GM12865 (cell line): ENCODE data around the gene LRP1-AS.
A peak's percentile ranks its signal among the peaks of the same experiment; 100 is the strongest.

ENCODE experiments used
- DNase-seq: peaks from one replicate; pipeline ENCODE4 v3.0.0; 2010; ENCODE audit warnings: low read depth
- H3K4me3 ChIP-seq: 2 replicates; pipeline ENCODE4 v1.5.1; 2011; ENCODE audit warnings: mild to moderate bottlenecking, low read depth, low read length, control low read depth
- CTCF ChIP-seq: IDR thresholded peaks from 2 replicates; pipeline ENCODE4 v1.5.1; 2011; ENCODE audit warnings: low read length, control low read depth, low read depth, inconsistent platforms; ENCODE audit not compliant: insufficient read depth; ENCODE audit errors: missing control alignments

The LRP1-AS gene

DNA sequence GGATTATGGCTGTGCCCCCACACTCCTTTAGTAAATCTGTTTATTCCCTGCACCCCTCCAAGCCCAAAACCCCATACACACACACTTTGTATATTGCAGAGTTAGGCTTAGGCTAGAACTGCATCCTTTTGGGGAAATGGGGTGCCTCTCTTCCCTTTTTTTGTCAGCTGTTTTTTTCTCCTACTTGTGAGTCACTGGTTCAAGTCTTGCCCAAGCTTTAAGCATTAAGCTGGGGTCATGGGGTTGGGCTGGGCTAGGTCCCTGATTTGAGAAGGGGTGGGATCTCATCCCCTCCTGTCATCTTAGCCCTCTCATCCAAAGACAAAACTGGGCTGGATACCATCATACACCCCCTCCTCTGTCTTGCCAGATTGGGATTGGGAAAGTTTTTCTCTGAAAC is 17.5 kb downstream of the LRP1-AS start:
- DNase-seq, result no peak
- TF ChIP-seq CTCF, result no peak
- no peak overlapping the region for H3K4me3 ChIP-seq

DNA sequence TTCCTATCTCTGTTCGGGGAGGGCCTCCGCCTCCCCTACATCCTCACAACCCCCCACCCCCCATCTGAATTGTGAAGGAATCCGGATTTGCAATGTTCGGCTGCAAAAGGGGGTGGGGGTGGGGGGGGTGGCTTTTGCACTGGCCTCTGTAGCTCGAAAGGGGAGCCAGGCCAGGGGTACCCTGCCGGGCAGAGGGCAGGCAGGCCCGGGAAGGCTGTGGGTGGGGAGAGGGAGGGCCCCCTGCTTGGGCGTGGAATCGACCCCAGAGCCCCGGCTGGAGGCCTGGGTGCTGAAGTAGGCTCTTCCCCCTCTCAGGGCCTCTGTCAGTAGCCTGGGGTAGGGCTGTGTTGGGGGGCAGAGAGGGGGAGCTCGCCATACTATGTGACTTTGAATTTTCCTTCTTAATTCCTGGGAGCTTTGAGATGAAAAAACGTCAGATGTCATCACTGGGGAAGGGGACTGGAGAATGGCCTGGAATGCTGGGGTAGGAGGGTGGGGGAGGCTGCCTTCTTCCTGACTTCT is 18.0 kb downstream of the LRP1-AS start:
- DNase-seq, result no peak
- no peak for TF ChIP-seq CTCF
- H3K4me3 ChIP-seq, result no peak overlapping the region

DNA sequence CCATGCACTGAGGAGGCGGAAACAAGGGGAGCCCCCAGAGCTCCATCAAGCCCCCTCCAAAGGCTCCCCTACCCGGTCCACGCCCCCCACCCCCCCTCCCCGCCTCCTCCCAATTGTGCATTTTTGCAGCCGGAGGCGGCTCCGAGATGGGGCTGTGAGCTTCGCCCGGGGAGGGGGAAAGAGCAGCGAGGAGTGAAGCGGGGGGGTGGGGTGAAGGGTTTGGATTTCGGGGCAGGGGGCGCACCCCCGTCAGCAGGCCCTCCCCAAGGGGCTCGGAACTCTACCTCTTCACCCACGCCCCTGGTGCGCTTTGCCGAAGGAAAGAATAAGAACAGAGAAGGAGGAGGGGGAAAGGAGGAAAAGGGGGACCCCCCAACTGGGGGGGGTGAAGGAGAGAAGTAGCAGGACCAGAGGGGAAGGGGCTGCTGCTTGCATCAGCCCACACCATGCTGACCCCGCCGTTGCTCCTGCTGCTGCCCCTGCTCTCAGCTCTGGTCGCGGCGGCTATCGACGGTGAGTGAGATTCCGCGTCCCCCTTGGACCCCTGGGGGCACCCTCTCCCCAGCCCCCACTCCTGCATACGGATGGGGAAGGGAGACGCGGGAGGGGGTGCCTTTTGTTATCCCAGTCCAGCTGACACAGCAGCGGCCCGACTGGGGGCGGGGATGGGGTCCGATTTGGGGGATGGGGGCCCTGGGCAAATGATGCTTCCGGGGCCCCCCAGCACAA is 18.7 kb downstream of the LRP1-AS start:
- peak overlapping the region; percentile 79 for H3K4me3 ChIP-seq
- no peak for TF ChIP-seq CTCF
- no peak for DNase-seq

DNA sequence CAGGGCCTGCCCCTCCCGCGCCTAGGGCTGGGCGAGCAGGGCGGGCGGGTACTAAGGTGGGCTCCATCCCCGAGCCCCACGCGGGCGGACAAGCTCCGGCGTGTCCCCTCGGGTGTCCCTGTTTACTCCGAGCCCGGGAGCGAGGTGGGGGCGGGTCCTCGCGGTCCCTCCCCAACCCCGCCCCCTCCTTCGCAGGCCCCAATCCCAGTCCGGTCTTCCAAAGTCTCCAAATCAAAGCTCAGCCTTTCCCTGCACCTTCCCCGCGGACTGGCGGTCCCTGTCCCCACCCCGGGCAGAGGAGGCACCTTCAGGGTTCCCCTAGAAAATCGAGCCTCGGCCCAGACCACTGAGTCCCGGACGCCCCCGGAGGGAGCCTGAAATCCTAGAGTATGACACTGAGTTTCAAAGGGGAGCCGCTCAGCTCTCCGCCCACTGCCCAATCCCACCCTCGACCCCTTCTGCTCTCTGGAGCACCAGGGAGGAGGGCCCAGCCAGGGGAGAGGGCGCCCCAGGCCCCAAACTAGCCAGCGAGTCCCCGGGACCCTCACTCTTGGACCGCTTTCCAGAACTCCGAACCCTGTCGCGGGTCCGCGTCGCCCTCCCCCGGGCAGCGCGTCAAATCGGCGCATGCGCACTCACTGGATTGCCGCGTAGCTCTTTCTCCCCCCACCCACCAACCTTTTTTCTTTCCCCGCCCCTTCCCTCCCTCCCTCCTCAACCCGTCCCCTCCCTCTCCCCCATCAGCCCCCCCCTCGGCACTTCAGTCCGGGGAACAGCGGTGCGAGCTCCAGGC is 19.5 kb downstream of the LRP1-AS start, which contains the start of gene LRP1:
Gene LRP1, plus strand, starts transcription at position 758 of the 793 bp plus-strand sequence. CDS start 482 bp downstream, outside the sequence.
- DNase-seq, result peak; percentile 55
- peak within 1 kb of the TSS; percentile 79 for H3K4me3 ChIP-seq
- no peak for TF ChIP-seq CTCF

DNA sequence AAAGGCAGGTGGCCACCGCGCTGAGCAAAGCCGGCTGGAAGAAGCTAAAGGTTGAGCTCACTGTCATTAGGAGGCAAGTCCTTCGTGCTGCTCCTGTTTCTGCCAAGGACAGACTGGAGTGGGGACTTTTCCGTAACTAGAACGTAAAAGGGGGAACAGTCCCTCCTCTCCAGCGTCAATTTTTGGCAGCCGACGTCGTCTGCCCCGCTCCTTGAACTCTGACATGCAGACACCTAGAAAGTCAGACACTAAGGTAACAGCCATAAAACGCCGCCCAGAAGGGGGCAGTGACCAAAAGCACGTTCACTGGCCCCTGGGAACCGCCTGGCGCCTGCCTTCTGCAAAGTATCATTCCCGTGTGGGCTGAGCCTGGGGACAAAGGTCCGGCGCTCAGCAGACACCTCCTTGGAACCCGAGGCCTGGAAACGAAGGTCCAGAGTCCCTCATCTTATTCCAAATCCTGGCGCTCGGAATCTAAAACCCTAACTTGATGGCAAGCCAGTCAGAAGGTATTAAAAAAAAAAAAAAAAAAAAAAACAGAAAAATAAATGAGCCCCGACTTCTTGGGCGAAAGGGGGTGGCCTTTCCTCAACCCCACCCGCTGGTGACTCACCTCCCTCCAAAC is 20.2 kb downstream of the LRP1-AS start:
- peak; percentile 23 for TF ChIP-seq CTCF
- H3K4me3 ChIP-seq, result peak overlapping the region; percentile 79
- peak; percentile 42 for DNase-seq

- DNase-seq, result no peak
- no peak overlapping the region for H3K4me3 ChIP-seq
- no peak for TF ChIP-seq CTCF
Measured at GRCh38 chr12:57126561-57126960, 20.9 kb downstream of the LRP1-AS start.
